ENCODE results near the gene MAP1S.

Gene MAP1S

DNA sequence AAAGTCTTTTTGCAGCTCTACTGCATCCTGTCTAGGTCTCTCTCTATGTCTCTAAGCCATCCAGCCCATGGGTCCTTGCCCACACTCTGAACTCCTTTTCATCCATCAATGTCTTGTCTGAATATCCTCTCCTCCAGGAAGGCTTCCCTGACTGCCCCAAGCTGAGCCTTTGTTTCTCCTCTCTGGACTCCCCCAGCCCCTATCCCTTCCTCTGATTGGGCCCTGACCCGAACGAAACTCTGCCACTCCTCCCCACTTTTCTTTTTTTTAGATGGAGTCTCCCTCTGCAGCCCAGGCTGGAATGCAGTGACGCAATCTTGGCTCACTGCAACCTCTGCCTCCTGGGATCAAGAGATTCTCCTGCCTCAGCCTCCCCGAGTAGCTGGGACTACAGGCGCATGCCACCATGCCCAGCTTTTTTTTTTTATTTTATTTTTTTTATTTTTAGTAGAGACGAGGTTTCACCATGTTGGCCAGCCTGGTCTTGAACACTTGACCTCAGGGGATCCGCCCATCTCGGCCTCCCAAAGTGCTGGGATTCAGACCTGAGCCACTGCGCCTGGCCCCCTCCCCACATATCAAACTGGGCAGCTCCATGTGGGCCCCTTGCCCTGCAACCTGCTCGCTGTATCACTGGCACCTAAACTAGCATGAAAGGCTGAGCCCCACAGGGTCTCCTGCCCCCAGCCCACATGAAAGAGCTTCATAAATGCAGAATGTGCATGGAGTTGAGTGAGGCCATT, 30.3 kb upstream of the MAP1S start:
- DNase-seq = no peak

DNA sequence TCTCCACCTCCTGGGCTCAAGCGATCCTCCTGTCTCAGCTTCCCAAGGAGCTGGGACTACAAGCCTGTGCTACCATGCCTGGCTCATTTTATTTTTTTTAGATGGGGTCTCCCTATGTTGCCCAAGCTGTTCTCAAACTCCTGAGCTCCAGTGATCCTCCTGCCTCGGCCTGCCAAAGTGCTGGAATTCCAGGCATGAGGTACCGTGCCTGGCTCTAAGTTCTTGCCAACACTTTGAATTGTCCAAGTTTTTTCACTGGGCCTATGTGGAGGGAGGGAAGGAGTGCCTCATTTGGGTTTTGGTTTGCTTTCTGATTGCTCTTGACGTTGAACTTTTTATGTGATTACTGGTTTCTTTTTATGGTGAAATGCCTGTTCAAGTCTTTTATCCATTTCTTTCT, 26.7 kb upstream of the MAP1S start:
- DNase-seq = no peak

DNA sequence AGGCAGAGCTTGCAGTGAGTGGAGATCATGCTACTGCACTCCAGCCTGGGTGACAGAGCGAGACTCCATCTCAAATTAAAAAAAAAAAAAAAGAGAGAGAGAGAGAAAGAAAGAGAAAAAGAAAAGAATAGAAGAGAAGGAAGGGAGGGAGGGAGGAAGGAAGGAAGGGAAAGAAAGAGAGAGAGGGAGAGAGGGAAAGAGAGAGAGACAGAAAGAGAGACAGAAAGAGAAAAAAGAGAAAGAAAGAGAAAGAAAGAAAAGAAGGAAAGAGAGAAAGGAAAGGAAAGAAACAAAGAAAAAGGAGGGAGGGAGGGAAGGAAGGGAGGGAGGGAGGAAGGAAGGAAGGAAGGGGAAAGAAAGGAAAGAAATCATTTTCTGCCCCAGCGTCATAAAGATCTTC, 24.1 kb upstream of the MAP1S start:
- DNase-seq = no peak

DNA sequence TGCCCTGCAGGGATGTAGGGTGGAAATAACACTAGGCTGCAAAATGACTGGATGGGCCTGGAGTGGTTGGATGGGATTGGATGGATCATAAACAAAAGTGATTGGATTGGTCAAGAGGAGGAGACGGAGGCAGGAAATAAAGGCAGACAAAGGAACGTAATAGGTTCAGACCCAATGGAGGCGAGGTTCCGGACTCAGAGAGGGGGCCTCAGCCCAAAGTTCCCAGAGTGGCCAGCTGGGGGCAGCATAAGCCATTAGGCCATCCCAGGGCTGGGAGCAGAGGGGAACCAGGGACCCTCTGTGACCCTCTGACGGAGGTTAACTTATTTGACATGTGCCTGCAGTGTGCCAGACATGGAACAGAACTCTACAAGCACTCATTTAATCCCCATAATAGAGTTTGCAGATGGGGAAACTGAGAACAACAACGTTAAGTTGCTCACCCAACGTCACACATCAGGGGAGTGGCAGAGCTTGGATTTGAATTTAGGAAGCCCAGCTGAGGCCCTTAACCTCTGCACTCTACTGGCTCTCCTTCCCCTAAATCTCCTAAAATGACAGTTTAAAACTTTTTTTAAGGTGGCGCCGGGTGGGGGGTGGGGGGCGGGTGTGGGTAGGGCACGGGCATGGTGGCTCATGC, 15.3 kb upstream of the MAP1S start:
- DNase-seq = peak; percentile 60

DNA sequence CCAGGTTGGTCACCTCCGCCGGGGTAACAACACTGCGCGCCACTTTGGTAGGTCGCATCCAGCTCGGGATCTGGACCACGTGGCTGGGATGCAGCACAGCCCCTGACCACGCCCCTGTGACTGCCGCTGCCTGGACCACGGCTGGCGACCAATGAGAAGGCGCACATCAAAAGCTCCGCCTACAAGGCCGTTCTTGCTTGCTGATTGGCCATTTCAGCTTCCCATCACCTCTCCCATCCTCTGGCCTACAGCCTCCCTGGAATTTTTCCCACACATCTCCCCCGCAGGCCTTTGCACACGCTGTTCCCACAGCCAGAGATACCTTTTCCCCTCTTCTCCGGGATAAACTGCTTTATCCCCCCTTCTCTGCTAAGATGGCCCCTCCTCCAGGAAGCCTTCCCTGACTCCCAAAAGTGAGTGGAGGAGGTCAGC, 12.5 kb upstream of the MAP1S start:
- no peak for DNase-seq

DNA sequence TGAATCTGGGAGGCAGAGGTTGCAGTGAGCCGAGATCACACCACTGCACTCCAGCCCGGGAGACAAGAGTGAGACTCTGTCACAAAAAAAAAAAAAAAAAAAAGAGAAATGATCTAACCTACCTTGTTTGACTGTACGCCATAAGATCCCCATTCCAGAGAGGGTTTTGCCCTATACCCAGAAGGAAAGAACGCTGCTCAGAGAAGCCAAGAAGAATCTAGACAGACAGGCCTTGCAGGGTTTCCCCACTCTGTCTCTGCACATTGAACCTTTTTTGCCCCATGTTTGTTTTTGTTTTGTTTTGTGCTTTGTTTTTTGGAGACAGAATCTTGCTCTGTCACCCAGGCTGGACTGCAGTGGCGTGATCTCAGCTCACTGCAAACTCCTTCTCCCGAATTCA, 7.4 kb upstream of the MAP1S start:
- DNase-seq = no peak

DNA sequence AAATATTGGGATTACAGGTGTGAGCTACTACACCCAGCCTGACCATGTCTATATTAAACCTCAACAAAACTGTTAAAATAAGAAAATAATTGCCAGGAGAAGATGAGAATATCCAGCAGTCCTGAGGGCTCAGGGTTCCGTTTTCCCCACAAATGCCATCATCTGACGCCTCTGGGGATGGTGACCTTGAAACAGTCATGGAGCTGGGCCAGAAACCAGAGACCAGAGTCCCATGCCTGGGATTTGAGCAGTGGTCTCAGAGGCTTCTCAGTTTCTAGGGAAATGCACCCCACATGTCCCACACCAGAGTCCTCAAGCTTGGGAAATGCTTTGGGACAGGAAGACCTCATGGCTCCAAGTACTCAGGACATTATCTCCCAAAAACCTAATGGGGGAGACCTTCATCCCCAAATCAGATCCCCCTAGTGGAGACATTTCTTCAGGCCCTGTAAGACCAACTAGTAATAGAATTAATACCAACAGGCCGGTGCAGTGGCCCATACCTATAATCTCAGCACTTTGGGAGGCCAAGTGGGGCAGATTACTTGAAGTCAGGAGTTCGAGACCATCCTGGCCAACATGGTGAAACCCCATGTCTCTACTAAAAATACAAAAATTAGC, 2.9 kb upstream of the MAP1S start:
- no peak for DNase-seq

DNA sequence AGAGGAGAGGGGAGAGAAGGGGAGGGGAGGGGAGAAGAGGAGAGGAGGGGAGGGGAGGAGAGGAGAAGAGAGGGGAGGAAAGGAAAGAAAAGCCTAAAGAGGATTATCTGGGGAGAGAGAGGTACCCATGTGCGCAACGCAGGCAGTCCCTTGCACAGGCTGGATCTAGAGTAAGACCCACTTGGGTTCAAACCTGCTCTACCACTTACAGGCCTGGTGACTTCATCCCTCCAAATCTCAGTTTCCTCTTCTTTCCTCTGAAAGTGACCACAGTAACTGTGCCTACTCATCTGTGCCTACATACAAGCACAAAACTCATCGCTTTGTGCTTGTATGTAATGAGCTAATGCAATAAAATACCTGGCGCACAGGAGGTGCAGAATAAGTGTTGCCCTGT, 732 bp upstream of the MAP1S start:
- DNase-seq = peak; percentile 55

GRCh38 chr19:17719730-17720400, 585 bp downstream of the MAP1S start:
- no peak for DNase-seq

DNA sequence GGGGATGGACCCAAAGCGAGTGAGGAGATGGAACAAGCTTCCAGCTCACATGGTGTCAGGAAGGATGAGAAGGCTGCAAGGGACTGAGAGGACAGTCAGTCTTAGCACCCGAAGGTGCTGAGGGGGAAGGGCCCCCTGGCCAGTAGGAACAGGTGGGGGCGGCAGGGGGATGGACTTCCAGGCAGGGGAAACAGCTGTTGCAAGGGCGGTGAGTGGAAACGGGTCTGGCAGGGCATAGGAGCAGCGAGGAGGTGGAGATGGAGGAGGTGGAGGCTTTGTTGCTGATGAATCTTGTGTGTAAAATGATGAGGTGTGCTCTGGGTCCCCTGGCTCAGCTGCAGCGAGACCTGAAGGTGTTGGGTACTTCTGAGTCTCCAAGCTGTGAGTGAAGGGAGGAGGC, 1.2 kb downstream of the MAP1S start:
- no peak for DNase-seq

GRCh38 chr19:17721111-17721628, 1.9 kb downstream of the MAP1S start:
- DNase-seq = no peak

GRCh38 chr19:17721821-17722220, 2.5 kb downstream of the MAP1S start:
- peak; percentile 20 for DNase-seq

DNA sequence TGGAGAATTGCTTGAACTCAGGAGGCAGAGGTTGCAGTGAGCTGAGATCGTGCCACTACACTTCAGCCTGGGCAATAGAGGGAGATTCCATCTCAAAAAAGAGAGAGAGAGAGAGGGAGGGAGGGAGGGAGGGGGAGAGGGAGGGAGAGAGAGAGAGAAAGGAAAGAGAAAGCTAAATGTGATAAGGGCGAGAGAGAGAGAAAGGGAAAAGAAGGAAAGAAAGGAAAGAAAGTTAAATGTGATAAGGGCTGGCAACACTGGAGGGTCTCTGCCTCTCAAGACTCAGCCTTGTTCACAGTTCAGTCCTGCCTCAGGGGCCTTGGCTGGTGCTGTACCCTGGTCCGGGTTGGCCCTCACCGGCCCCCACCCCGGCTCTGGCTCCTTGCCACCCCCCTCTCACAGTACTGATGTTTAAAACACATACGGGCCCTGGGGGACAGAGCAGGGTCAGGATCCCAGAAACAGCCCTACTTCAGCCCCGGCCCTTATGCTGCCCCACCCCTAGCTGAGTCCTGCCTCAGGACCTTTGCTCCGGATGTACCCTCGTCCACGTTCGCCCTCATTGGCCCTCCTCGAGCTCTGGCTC, 3.5 kb downstream of the MAP1S start:
- no peak for DNase-seq

- DNase-seq = no peak
Measured at GRCh38 chr19:17724655-17725054, 5.4 kb downstream of the MAP1S start.

DNA sequence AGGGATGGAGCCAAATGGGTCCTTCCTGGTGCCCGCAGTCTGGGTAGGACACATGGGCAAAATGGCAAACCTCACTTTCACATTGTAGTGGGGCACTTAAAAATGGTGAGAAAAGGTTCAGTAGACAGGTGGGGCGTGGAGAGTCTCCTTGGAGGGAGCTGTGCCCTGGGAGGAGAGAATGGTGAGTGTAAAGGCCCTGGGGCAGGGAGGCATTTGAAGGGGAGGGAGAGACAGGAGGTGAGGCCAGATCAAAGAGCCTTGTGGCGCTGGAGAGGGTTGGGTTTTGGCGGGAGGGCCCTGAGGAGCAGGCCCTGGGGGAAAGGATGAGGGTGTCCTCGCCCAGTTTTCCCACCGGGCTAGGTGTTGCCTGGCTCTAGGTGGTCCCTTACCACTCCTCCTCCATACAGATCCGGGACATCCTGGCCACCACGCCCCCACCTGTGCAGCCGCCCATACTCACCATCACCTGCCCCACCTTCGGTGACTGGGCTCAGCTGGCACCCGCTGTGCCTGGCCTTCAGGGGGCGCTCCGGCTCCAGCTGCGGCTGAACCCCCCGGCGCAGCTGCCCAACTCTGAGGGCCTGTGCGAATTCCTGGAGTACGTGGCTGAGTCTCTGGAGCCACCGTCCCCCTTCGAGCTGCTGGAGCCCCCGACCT, 6.3 kb downstream of the MAP1S start:
- no peak for DNase-seq

DNA sequence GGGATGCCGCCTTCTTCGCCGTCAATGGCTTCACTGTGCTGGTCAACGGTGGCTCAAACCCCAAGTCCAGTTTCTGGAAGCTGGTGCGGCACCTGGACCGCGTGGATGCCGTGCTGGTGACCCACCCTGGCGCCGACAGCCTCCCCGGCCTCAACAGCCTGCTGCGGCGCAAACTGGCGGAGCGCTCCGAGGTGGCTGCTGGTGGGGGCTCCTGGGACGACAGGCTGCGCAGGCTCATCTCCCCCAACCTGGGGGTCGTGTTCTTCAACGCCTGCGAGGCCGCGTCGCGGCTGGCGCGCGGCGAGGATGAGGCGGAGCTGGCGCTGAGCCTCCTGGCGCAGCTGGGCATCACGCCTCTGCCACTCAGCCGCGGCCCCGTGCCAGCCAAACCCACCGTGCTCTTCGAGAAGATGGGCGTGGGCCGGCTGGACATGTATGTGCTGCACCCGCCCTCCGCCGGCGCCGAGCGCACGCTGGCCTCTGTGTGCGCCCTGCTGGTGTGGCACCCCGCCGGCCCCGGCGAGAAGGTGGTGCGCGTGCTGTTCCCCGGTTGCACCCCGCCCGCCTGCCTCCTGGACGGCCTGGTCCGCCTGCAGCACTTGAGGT, 7.0 kb downstream of the MAP1S start:
- DNase-seq = no peak

DNA sequence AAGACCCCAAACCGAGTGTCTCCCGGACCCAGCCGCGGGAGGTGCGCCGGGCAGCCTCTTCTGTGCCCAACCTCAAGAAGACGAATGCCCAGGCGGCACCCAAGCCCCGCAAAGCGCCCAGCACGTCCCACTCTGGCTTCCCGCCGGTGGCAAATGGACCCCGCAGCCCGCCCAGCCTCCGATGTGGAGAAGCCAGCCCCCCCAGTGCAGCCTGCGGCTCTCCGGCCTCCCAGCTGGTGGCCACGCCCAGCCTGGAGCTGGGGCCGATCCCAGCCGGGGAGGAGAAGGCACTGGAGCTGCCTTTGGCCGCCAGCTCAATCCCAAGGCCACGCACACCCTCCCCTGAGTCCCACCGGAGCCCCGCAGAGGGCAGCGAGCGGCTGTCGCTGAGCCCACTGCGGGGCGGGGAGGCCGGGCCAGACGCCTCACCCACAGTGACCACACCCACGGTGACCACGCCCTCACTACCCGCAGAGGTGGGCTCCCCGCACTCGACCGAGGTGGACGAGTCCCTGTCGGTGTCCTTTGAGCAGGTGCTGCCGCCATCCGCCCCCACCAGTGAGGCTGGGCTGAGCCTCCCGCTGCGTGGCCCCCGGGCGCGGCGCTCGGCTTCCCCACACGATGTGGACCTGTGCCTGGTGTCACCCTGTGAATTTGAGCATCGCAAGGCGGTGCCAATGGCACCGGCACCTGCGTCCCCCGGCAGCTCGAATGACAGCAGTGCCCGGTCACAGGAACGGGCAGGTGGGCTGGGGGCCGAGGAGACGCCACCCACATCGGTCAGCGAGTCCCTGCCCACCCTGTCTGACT, 7.9 kb downstream of the MAP1S start:
- DNase-seq = no peak

- DNase-seq = no peak
Measured at GRCh38 chr19:17727843-17728242, 8.6 kb downstream of the MAP1S start.

GRCh38 chr19:17733127-17733526, 13.8 kb downstream of the MAP1S start:
- no peak for DNase-seq

GRCh38 chr19:17734146-17734545, 14.9 kb downstream of the MAP1S start:
- no peak for DNase-seq

- DNase-seq = no peak
Measured at GRCh38 chr19:17735410-17735809, 16.1 kb downstream of the MAP1S start.
